Suprapubic skin (tissue), 3 donors: ENCODE data around the gene GPC4.
"Not testable (repeated sequence)": the region's sequence is repeated elsewhere in the genome, so short reads cannot be mapped to it uniquely, and the experiment has no call there.

Source experiments
- EP300 ChIP-seq: sonication (generic); formaldehyde crosslinking; IDR thresholded peaks from one replicate; pipeline ENCODE4 v1.6.1; 2017; ENCODE audit warnings: antibody characterized with exemption
- POLR2A ChIP-seq, 2 donors: fragments of 450-650 bp; IDR thresholded peaks; one replicate each; pipeline ENCODE4 v1.6.1; 2017; ENCODE audit warnings: antibody characterized with exemption in 2 of 2, mild to moderate bottlenecking in 2 of 2, moderate library complexity in 2 of 2
- TF ChIP-seq, protein P1 (sequence below), 2 donors: fragments of 200-600 bp in 1 of 2; fragments of 450-650 bp in 1 of 2; sonication (generic) in 1 of 2; IDR thresholded peaks; one replicate each; pipeline ENCODE4 v1.5.1; 2016 to 2019; ENCODE audit warnings: antibody characterized with exemption in 2 of 2, mild to moderate bottlenecking in 1 of 2, moderate library complexity in 1 of 2

DNA sequence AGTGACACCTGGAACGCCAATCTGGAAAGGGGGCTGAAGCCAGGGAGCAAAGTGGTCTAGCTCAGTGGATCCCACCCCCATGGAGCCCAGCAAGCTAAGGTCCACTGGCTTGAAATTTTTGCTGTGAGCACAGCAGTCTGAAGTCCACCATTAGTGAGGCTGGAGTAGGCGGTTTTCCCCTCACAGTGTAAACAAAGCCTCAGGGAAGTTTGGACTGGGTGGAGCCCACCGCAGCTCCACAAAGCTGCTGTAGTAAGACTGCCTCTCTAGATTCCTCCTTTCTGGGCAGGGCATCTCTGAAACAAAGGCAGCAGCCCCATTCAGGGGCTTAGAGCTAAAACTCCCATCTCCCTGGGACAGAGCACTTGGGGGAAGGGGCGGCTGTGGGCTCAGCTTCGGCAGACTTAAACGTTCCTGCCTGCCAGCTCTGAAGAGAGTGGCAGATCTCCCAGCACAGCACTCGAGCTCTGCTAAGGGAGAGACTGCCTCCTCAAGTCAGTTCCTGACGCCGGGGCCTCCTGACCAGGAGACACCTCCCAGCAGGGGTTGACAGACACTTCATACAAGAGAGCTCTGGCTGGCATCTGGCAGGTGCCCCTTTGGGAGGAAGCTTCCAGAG is 136.1 kb downstream of the GPC4 start:
- TF ChIP-seq, protein P1, sequence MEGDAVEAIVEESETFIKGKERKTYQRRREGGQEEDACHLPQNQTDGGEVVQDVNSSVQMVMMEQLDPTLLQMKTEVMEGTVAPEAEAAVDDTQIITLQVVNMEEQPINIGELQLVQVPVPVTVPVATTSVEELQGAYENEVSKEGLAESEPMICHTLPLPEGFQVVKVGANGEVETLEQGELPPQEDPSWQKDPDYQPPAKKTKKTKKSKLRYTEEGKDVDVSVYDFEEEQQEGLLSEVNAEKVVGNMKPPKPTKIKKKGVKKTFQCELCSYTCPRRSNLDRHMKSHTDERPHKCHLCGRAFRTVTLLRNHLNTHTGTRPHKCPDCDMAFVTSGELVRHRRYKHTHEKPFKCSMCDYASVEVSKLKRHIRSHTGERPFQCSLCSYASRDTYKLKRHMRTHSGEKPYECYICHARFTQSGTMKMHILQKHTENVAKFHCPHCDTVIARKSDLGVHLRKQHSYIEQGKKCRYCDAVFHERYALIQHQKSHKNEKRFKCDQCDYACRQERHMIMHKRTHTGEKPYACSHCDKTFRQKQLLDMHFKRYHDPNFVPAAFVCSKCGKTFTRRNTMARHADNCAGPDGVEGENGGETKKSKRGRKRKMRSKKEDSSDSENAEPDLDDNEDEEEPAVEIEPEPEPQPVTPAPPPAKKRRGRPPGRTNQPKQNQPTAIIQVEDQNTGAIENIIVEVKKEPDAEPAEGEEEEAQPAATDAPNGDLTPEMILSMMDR (IDR thresholded peaks at IDR 0.05) = not testable (repeated sequence)
- TF ChIP-seq POLR2A (IDR thresholded peaks at IDR 0.05); EP300: not testable (repeated sequence)
